Lung (tissue), 12 donors: ENCODE measurements around the gene SETD1B. TPM values are rescaled to one million over a fixed set of nuclear protein-coding genes. Genes with fewer than 3 reads are reported as not detected.

Experiments used
- ATAC-seq: fragments of 200-7000 bp; cut with Tn5 transposase; one replicate; pipeline ENCODE4 v1.9.1; 2020; ENCODE audit warnings: moderate number of reproducible peaks; ENCODE audit not compliant: insufficient read depth, low FRiP score
- DNase-seq, 3 donors: peaks; one replicate each; pipeline ENCODE4 v3.0.0-alpha.2; 2013 to 2017
- H3K27ac ChIP-seq, 2 donors: one replicate each; pipeline ENCODE4 v1.5.1; 2013; ENCODE audit warnings: mild to moderate bottlenecking in 2 of 2, moderate library complexity in 2 of 2, control low read depth in 1 of 2, inconsistent platforms in 1 of 2, low read depth in 1 of 2, low read length in 1 of 2
- H3K27me3 ChIP-seq, 3 donors: one replicate each; pipeline ENCODE4 v1.5.1; 2013; ENCODE audit warnings: low read length in 2 of 3; ENCODE audit not compliant: control insufficient read depth in 3 of 3, insufficient read depth in 3 of 3
- H3K36me3 ChIP-seq, 4 donors: one replicate each; pipeline ENCODE4 v1.5.1; 2013; ENCODE audit warnings: low read length in 4 of 4, mild to moderate bottlenecking in 1 of 4, moderate library complexity in 1 of 4; ENCODE audit not compliant: control insufficient read depth in 4 of 4, insufficient read depth in 4 of 4
- H3K4me1 ChIP-seq, 5 donors: one replicate each; pipeline ENCODE4 v1.5.1; 2013; ENCODE audit warnings: low read length in 5 of 5, mild to moderate bottlenecking in 2 of 5, moderate library complexity in 1 of 5; ENCODE audit not compliant: control insufficient read depth in 5 of 5, insufficient read depth in 5 of 5
- H3K4me3 ChIP-seq: one replicate; pipeline ENCODE4 v1.5.1; 2013; ENCODE audit warnings: mild to moderate bottlenecking, control low read depth, moderate library complexity
- H3K9ac ChIP-seq, 2 donors: one replicate each; pipeline ENCODE4 v1.5.1; 2013; ENCODE audit warnings: low read length in 2 of 2, control low read depth in 1 of 2; ENCODE audit not compliant: insufficient read depth in 1 of 2
- H3K9me3 ChIP-seq, 4 donors: one replicate each; pipeline ENCODE4 v1.5.1; 2013; ENCODE audit warnings: low read length in 3 of 4, mild to moderate bottlenecking in 1 of 4, moderate library complexity in 1 of 4; ENCODE audit not compliant: control insufficient read depth in 4 of 4, insufficient read depth in 3 of 4
- WGBS, 2 donors: extraction: QIAGEN DNeasy Blood & Tissue Kit; methylation state at CpG; one replicate each; pipeline ENCODE4 v1.1.7; 2013; 5-methylcytosine and 5-hydroxymethylcytosine counted together
- polyA plus RNA-seq, 2 donors: library from polyadenylated mRNA; stranded (reverse); fragments of 200-250 nt; gene quantifications; one replicate each; pipeline ENCODE4 v1.2.1, GENCODE V29; 2013
- total RNA-seq, 2 donors: library from RNA; depleted of rRNA in 1 of 2; stranded (reverse); fragments of >200 nt in 1 of 2; gene quantifications; one replicate each; pipeline ENCODE4 v1.2.1, GENCODE V29; 2014 to 2021
- TF ChIP-seq, protein P1 (sequence below): IDR thresholded peaks from 2 replicates; pipeline ENCODE4 v1.5.1; 2012; ENCODE audit warnings: mild to moderate bottlenecking; ENCODE audit errors: control extremely low read depth, extremely low read depth
- donor health status: control.
- donor health status: control.
- donor health status: Bipolar disorder and iron deficiency.
- donor health status: healthy.
- donor health status: DM: yes; HTN: yes; CAD: no.

Gene SETD1B
- total and polyA plus RNA-seq, 4 donors: 7.3 to 28.1 (median 10.4) TPM

GRCh38 chr12:121805171-121806008 lies 1.6 kb downstream of the SETD1B start:
- Histone ChIP-seq H3K27ac (peak overlapping the region; percentile 90 to 99), H3K9me3 (no peaks in the 10 kb centered on the region), H3K4me1 (peaks cover 5 to 16% (median 7%) of the 10 kb centered on the region in 5 donors), H3K36me3 (peaks cover 0 to 29% (median 10%) of the 10 kb centered on the region in 4 donors), H3K27me3 (no peaks in the 10 kb centered on the region), H3K9ac (peak overlapping the region in 1 of 2 donors; percentile 61), H3K4me3 (peak overlapping the region; percentile 76)
- no peak for ATAC-seq
- WGBS, 2 donors: 2% methylated on average over 45 of the region's 45 CpGs
- peak; percentile 49 to 72 (median 63) for DNase-seq
- TF ChIP-seq, protein P1, sequence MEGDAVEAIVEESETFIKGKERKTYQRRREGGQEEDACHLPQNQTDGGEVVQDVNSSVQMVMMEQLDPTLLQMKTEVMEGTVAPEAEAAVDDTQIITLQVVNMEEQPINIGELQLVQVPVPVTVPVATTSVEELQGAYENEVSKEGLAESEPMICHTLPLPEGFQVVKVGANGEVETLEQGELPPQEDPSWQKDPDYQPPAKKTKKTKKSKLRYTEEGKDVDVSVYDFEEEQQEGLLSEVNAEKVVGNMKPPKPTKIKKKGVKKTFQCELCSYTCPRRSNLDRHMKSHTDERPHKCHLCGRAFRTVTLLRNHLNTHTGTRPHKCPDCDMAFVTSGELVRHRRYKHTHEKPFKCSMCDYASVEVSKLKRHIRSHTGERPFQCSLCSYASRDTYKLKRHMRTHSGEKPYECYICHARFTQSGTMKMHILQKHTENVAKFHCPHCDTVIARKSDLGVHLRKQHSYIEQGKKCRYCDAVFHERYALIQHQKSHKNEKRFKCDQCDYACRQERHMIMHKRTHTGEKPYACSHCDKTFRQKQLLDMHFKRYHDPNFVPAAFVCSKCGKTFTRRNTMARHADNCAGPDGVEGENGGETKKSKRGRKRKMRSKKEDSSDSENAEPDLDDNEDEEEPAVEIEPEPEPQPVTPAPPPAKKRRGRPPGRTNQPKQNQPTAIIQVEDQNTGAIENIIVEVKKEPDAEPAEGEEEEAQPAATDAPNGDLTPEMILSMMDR: no peak

GRCh38 chr12:121806009-121806545 lies 2.3 kb downstream of the SETD1B start:
- Histone ChIP-seq H3K9ac (peak overlapping the region in 1 of 2 donors; percentile 61), H3K4me3 (peak overlapping the region; percentile 21), H3K27ac (peak overlapping the region in 1 of 2 donors; percentile 65), H3K27me3 (no peaks in the 10 kb centered on the region), H3K9me3 (no peaks in the 10 kb centered on the region), H3K4me1 (peaks cover 5 to 23% (median 13%) of the 10 kb centered on the region in 5 donors), H3K36me3 (peaks cover 0 to 36% (median 16%) of the 10 kb centered on the region in 4 donors)
- TF ChIP-seq, protein P1: no peak
- WGBS, 2 donors: 6 to 8% methylated on average over 15 to 16 of the region's 16 CpGs
- ATAC-seq (no peak), DNase-seq (peak in 1 of 3 donors; percentile 34)

DNA sequence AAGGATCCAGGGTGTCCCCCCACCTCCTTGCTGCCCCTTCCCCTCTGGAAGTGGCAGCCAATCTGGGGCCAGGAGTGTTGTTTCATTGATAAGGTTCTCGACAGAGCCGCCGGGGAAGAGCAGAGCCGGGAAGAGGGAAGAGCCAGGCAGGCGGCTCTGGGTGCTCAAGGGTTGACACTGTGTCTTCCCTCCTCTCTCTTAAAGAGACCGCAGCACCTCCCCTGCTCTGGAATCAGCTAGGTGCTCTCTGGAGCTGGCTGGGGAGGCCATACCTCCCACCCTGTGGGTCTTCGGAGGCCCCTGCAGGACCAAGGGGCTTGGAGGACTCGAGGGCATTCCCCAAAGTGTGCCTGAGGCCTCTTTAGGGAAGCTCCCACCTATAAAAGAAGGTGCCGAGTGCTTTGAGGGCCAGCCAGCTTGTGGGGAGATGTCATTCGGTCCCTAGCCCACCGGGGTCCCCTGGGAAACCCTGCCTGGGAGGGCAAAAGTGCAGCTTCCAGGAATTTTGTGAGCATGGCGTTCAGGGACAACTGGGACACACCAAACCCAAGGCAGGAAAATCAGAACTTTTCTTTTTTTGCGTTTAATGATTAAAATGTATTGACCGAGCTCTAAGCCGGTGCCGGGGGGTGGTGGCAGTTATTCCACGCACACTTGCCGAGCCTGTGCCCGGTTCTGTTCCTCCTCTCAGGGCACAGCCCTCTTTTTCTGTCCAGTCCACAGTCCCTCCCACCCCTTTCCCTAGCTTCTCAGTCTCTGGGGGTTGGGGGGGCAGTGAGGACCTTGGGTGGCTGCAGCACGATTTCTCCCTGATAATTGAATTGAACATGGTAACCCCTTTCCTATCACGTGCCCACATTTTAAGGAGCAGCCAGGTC lies 3.0 kb downstream of the SETD1B start:
- Histone ChIP-seq H3K27ac (peak overlapping the region in 1 of 2 donors; percentile 37), H3K9ac (peak overlapping the region in 1 of 2 donors; percentile 38), H3K4me3 (peak overlapping the region; percentile 14), H3K4me1 (peaks cover 5 to 30% (median 18%) of the 10 kb centered on the region in 5 donors), H3K9me3 (no peaks in the 10 kb centered on the region), H3K36me3 (peaks cover 0 to 39% (median 17%) of the 10 kb centered on the region in 4 donors), H3K27me3 (no peaks in the 10 kb centered on the region)
- ATAC-seq: no peak
- no peak for DNase-seq
- WGBS, 2 donors: 52 to 60% methylated on average over 21 of the region's 21 CpGs
- TF ChIP-seq, protein P1: no peak
